Dendritic cell treated with granulocyte-macrophage colony-stimulating factor and Interleukin-4, amounts not matched to agents 40 ng/mL and 50 ng/mL, for 4 days (primary cell): Measurements from ENCODE around the gene EAF1.

Experiments
- H3K27ac Mint-ChIP-seq: one replicate; pipeline ENCODE4 v1.8.0; 2022; ENCODE audit warnings: mild to moderate bottlenecking, mixed read lengths
- H3K27me3 Mint-ChIP-seq: one replicate; pipeline ENCODE4 v1.8.0; 2022; ENCODE audit warnings: mild to moderate bottlenecking, mixed read lengths
- H3K36me3 Mint-ChIP-seq: one replicate; pipeline ENCODE4 v1.8.0; 2022; ENCODE audit warnings: low read depth, mixed read lengths
- H3K4me1 Mint-ChIP-seq: one replicate; pipeline ENCODE4 v1.8.0; 2022; ENCODE audit warnings: low read depth, mixed read lengths
- H3K4me3 Mint-ChIP-seq: one replicate; pipeline ENCODE4 v1.8.0; 2022; ENCODE audit warnings: mild to moderate bottlenecking, moderate library complexity, mixed read lengths
- H3K9me3 Mint-ChIP-seq: one replicate; pipeline ENCODE4 v1.8.0; 2022; ENCODE audit warnings: mixed read lengths
- intact Hi-C: fragments of 100-400 bp; cut with micrococcal nuclease; formaldehyde crosslinking; loops from one replicate; pipeline ENCODE4 v1.15.0; 2022

The EAF1 gene

DNA sequence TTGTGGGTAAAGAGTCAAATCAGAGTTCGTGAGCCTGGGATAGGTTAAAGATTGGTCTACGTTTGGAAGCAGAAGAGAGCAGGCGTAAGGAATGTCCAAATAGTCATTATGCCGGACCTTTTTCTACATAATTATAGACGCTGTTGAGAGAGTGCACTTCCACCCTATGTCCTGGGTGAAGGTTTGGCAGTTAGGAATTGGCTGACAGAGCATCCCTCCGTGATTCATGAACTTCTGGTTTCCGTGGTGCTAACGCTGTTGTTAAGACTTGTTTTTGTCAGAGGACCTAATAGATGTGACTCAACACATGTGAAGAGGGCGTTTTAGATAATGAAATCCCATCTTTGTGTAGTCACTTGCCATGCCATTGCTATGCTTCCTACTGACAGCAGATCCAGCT, 1.1 kb downstream of the EAF1 start:
- peaks cover 68% of the 10 kb centered on the region for H3K36me3 Mint-ChIP-seq
- no peaks in the 10 kb centered on the region for H3K27me3 Mint-ChIP-seq
- H3K9me3 Mint-ChIP-seq: no peaks in the 10 kb centered on the region
- peak overlapping the region; percentile 91 for H3K27ac Mint-ChIP-seq
- H3K4me3 Mint-ChIP-seq: peak overlapping the region; percentile 96
- intact Hi-C loops: loop anchor here (2.0 kb wide), 1 partner anchor 128 kb away; no protein-coding TSS in a partner anchor
- peaks cover 50% of the 10 kb centered on the region for H3K4me1 Mint-ChIP-seq

DNA sequence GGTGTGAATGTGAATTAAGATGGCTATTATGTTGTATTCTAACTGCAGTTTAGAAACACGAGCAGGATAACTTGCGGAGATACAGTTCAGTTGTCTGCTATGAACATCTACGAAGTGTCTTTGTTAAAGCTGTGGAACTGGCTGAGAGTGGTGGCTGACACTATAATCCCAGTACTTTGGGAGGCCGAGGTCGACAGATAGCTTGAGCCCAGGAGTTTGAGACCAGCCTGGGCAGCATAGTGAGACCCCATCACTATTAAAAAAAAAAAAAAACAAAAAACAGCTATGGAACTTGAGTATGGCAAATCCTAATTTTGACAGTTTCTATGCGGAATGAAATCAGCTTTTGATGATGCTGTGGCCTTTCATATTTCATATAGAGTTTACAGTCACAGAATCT, 1.7 kb downstream of the EAF1 start:
- Mint-ChIP-seq H3K27ac (peak overlapping the region; percentile 91), H3K36me3 (peaks cover 69% of the 10 kb centered on the region), H3K4me3 (peak overlapping the region; percentile 96), H3K4me1 (peaks cover 50% of the 10 kb centered on the region), H3K9me3 (no peaks in the 10 kb centered on the region), H3K27me3 (no peaks in the 10 kb centered on the region)
- intact Hi-C loops: loop anchor here (2.0 kb wide), 1 partner anchor 128 kb away; no protein-coding TSS in a partner anchor

DNA sequence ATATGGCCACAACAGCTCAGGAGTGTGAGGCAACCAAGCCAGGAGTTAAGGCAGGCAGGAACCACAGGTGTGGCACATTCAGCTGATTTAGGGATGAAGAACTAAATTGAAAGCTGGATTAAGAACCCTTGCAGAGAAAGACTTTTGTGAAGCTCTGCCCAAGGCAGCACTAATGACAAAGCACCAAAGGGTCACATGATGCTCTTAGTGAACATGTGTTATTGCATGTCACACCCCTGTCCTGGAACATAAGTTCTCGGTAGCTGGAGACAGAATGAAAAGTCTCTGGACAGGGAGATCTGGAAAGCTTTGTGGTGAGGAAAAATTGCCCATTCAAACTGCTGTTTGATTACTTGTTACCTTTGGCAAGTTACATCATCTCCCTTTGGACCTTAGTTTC, 3.2 kb downstream of the EAF1 start:
- Mint-ChIP-seq H3K9me3 (no peaks in the 10 kb centered on the region), H3K36me3 (peaks cover 73% of the 10 kb centered on the region), H3K4me1 (peaks cover 43% of the 10 kb centered on the region), H3K4me3 (no peak overlapping the region), H3K27me3 (no peaks in the 10 kb centered on the region), H3K27ac (no peak overlapping the region)
- intact Hi-C loops: no loop called here

DNA sequence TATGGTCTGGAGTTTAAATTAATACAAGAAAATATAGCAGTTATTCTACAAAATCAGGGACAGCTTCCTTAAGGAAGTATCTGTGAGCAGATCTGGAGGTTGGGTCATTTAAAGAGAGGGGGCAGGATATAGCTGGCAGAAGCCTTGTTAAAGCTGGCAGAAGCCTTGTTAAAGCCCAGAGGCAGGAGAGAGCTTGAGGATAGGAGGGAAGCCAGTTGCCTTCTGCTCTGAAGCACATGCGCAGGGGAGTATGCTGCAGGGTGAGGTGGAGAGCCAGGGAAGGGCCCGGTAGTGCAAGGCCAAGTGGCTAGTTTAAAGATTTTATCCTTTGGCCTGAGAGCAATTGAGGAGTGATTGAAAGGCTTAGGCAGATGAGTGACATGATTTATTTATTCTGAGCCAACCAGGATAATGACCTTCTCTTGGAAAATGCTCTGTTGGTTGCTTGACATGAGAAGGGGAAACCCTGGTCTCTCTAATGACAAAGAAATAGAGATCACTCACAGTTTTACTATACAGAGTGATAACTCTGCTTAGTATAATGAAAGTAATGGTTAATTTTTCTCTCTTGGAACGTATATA, 3.9 kb downstream of the EAF1 start:
- no peak overlapping the region for H3K4me3 Mint-ChIP-seq
- H3K36me3 Mint-ChIP-seq: peaks cover 76% of the 10 kb centered on the region
- no peak overlapping the region for H3K27ac Mint-ChIP-seq
- H3K9me3 Mint-ChIP-seq: no peaks in the 10 kb centered on the region
- intact Hi-C loops: no loop called here
- H3K4me1 Mint-ChIP-seq: peaks cover 36% of the 10 kb centered on the region
- H3K27me3 Mint-ChIP-seq: no peaks in the 10 kb centered on the region

DNA sequence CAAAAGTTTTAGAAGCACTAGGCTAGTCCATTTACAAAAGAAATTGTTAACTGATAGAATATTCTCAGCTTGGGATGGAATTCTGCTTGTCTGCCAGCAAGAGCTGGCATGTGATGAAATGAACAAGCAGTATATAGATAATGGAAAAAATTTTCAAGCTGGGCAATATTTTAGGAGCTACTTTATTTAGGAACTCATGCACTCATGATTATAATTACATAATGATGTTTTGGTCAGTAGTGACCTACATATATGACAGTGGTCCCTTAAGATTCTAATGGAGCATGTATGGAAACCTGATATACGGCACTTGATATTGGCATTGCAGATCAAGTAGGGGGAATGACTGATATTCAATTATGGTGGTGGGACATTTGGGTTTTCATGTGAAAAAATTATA, 6.1 kb downstream of the EAF1 start:
- no peaks in the 10 kb centered on the region for H3K27me3 Mint-ChIP-seq
- H3K36me3 Mint-ChIP-seq: peaks cover 77% of the 10 kb centered on the region
- no peak overlapping the region for H3K4me3 Mint-ChIP-seq
- no peak overlapping the region for H3K27ac Mint-ChIP-seq
- peaks cover 22% of the 10 kb centered on the region for H3K4me1 Mint-ChIP-seq
- H3K9me3 Mint-ChIP-seq: no peaks in the 10 kb centered on the region
- intact Hi-C loops: no loop called here

DNA sequence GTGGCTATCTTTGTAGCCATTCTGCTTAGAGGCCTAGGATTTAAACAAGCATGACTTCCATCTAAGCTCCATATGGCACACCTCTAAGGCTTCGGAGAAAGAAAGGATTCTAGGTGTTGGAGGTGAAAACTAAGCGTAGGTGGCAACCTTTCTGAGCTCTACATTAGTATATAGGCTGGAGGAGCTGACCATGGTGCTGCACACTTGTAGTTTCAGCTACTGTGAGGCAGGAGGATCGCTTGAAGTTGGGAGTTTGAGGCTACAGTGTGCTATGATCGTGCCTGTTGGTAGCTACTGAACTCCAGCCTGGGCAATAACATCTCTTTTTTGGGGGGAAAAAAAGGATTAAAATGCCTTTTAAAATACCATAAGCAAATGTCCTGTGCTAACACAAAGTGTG, 7.4 kb downstream of the EAF1 start:
- no peak overlapping the region for H3K4me3 Mint-ChIP-seq
- intact Hi-C loops: no loop called here
- peaks cover 85% of the 10 kb centered on the region for H3K36me3 Mint-ChIP-seq
- H3K4me1 Mint-ChIP-seq: peaks cover 27% of the 10 kb centered on the region
- no peaks in the 10 kb centered on the region for H3K9me3 Mint-ChIP-seq
- H3K27me3 Mint-ChIP-seq: no peaks in the 10 kb centered on the region
- H3K27ac Mint-ChIP-seq: no peak overlapping the region

DNA sequence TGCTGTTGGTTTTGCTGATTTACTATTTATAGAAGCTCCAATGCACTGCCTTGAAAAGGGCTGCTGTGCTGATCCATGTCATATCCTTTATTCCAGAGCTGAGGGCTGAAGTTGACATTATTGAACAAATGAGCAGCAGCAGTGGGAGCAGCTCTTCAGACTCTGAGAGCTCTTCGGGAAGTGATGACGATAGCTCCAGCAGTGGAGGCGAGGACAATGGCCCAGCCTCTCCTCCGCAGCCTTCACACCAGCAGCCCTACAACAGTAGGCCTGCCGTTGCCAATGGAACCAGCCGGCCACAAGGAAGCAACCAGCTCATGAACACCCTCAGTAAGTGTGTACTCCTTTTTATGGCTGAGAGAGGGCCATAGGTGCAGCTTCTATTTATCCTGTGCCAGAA, 8.8 kb downstream of the EAF1 start:
- H3K27me3 Mint-ChIP-seq: no peaks in the 10 kb centered on the region
- peaks cover 88% of the 10 kb centered on the region for H3K36me3 Mint-ChIP-seq
- intact Hi-C loops: no loop called here
- no peak overlapping the region for H3K27ac Mint-ChIP-seq
- H3K4me3 Mint-ChIP-seq: no peak overlapping the region
- no peaks in the 10 kb centered on the region for H3K9me3 Mint-ChIP-seq
- peaks cover 31% of the 10 kb centered on the region for H3K4me1 Mint-ChIP-seq

DNA sequence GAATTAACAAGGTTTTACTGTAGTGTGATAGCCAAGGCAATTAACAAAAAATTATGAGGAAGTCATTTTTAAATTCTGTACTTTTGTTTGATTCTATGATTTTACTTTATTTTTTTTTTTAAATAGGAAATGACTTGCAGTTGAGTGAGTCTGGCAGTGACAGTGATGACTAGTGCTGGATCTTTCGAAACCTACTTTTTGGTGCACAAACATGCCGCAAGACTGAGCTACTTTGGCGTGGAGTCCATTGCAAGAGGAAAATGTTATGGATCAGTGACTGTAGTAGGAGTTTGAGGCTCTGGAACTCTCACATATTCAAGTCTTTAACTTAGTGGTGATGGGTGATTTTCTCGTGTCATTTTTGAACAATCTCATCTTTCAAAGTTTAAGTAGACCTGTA, 11.6 kb downstream of the EAF1 start:
- Mint-ChIP-seq H3K27me3 (no peaks in the 10 kb centered on the region), H3K27ac (peak overlapping the region; percentile 25), H3K4me3 (no peak overlapping the region), H3K36me3 (peaks cover 98% of the 10 kb centered on the region), H3K9me3 (no peaks in the 10 kb centered on the region), H3K4me1 (peaks cover 46% of the 10 kb centered on the region)
- intact Hi-C loops: no loop called here

DNA sequence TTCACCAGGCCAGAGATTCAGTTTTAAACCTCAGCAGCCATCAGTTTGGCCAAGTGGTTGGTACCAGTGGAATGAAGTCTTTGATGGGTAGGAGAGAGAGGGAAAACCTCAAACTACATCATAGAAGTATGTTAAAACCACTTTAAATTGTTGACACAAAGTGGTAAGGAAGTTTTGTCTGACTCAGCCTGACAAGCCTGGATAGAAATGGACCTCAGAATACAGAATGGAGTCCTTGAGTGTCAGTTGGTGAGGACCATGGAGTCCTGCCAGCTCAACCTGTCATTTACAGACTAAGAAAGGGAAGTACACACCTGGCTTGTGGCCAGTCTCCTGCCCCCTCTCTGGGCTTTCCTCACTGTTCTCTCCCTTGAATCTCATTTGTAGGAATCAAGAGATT, 12.1 kb downstream of the EAF1 start:
- peak overlapping the region; percentile 25 for H3K27ac Mint-ChIP-seq
- no peak overlapping the region for H3K4me3 Mint-ChIP-seq
- H3K4me1 Mint-ChIP-seq: peaks cover 46% of the 10 kb centered on the region
- peaks cover 96% of the 10 kb centered on the region for H3K36me3 Mint-ChIP-seq
- intact Hi-C loops: no loop called here
- no peaks in the 10 kb centered on the region for H3K27me3 Mint-ChIP-seq
- no peaks in the 10 kb centered on the region for H3K9me3 Mint-ChIP-seq

DNA sequence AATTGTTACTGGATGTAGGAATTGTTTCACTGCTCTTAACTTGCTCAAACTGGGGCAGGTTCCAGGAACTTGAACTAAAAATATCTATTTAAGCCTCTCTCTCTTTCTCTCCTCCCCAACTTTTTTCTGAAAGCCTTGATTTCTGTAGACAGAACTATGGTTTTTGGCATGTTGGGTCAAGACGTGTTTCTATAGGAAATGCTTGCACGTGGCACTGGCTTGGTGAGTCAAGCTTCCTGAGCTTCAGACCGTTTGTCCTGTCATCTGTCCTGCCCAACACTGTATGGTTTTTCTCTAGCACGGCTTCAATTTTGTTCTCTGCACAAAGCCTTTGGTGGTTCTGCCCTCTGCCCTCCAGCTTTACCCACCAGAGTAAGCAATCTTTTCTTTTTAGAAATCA, 13.5 kb downstream of the EAF1 start:
- no peak overlapping the region for H3K4me3 Mint-ChIP-seq
- peaks cover 93% of the 10 kb centered on the region for H3K36me3 Mint-ChIP-seq
- no peaks in the 10 kb centered on the region for H3K27me3 Mint-ChIP-seq
- H3K9me3 Mint-ChIP-seq: no peaks in the 10 kb centered on the region
- peaks cover 46% of the 10 kb centered on the region for H3K4me1 Mint-ChIP-seq
- intact Hi-C loops: no loop called here
- no peak overlapping the region for H3K27ac Mint-ChIP-seq

DNA sequence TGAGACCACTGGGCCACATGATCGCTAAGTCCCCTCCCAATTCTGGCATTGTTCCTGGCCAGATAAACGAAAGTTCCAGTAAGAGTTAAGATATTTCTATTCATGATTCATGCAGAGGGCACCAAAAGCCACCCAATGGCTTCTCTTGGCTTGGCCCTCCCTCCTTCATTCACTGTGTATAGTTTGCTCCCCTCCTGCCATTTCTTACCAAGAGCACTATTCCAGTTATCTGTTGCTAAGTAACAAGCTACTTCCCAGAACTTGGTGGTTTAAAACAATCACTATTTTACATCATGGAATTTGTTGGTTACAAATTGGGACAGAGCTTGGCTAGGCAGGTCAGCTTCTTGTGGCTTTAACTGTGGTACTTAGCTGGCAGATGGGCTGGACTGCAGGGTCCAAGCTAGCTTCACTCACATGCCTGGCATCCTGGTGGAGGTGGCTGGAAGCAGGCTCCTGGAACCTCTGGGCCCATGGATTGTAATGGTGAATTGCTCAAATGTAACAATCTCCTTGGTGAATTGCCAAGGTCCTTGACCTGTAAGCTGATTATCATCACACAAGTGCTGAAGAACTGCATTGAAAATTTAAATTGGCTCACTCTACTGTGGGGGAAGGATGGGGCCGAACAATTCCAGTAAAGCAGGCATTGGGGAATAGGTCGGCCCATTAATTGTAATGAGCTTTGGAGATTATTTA, 16.6 kb downstream of the EAF1 start:
- Mint-ChIP-seq H3K4me3 (no peak overlapping the region), H3K36me3 (peaks cover 67% of the 10 kb centered on the region), H3K4me1 (peaks cover 41% of the 10 kb centered on the region), H3K27me3 (no peaks in the 10 kb centered on the region), H3K27ac (no peak overlapping the region), H3K9me3 (no peaks in the 10 kb centered on the region)
- intact Hi-C loops: no loop called here

DNA sequence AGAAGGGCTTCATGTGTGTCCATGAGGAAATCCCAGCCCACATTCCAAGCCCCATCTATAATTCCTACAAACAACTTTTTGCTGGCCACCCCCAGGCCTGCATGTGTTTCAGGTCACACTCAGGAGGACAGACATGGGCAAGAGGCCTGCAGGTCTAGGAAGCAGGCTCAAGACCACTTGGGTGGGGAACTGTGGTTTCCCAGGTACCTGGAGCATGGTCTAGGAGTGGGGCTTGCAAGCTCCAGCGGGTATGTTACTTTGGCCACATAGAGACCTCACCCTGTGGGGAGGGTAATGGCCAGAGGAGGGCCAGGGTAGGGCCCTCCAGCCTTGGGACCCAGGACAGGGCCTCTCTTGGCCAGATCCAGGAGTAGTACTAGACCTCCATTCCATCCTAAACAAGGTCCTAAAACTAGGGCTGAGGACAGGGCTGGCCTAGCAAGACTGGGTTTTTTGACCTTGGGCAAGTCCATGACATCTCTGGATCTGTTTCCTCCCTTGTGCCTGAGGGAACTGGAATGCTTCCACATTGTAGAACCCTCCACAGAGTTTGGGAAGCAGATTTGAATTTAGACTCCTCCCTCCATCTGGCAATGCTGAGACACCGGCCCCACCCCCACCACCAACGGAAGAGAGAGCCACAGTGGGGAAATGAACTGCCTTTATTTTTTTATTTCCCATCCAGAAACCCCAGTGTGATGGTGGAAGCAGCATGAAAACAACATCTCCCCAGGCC, 22.3 kb downstream of the EAF1 start:
- no peak overlapping the region for H3K4me3 Mint-ChIP-seq
- no peaks in the 10 kb centered on the region for H3K27me3 Mint-ChIP-seq
- peaks cover 14% of the 10 kb centered on the region for H3K36me3 Mint-ChIP-seq
- H3K27ac Mint-ChIP-seq: no peak overlapping the region
- no peaks in the 10 kb centered on the region for H3K4me1 Mint-ChIP-seq
- H3K9me3 Mint-ChIP-seq: no peaks in the 10 kb centered on the region
- intact Hi-C loops: no loop called here

DNA sequence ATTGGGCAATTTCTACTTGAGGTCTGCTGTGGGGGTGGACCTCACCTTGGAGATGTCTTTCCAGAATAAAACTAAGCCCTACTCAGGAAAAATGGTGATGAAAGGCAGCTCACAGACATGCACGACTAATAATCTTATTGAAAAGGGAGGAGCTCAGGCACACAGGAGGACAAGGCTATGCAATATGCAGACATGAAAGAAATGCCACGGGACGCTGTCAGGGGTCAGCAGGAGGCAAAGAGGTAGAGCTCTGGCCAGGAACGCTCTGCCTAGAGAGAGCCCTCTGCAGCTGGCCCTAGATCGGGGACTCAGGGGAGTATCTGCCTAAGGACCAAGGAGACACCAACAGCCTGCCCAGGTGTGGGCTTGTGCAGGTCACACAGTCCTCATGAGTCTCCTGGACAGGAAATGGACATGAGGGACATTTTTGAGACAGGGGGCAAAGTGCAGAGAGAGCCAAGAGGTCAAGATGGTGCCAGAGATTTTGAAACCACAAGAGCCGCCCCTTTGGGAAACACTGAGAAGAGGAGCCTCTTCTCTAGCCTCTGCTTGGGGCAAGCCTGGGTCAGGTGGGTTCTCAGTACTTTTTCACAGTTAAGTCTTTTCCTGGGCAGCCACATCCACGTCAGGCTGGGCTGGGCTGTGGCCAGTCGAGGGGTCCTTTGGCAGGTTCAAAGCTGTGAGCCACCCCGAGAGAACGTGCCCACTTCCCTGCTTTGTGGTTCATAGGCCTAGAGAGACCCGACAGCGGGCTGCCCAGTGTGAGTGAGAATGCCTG, 23.2 kb downstream of the EAF1 start:
- Mint-ChIP-seq H3K27me3 (no peaks in the 10 kb centered on the region), H3K27ac (no peak overlapping the region), H3K4me1 (no peaks in the 10 kb centered on the region), H3K36me3 (peaks cover 5% of the 10 kb centered on the region), H3K4me3 (no peak overlapping the region), H3K9me3 (no peaks in the 10 kb centered on the region)
- intact Hi-C loops: no loop called here
